Inferior parietal cortex (tissue), 1 donor: ENCODE data around the gene DUSP10.

ENCODE experiments used
- DNase-seq: peaks from one replicate; pipeline ENCODE4 v3.0.0-alpha.2; 2016; ENCODE audit errors: extremely low spot score

Gene DUSP10

DNA sequence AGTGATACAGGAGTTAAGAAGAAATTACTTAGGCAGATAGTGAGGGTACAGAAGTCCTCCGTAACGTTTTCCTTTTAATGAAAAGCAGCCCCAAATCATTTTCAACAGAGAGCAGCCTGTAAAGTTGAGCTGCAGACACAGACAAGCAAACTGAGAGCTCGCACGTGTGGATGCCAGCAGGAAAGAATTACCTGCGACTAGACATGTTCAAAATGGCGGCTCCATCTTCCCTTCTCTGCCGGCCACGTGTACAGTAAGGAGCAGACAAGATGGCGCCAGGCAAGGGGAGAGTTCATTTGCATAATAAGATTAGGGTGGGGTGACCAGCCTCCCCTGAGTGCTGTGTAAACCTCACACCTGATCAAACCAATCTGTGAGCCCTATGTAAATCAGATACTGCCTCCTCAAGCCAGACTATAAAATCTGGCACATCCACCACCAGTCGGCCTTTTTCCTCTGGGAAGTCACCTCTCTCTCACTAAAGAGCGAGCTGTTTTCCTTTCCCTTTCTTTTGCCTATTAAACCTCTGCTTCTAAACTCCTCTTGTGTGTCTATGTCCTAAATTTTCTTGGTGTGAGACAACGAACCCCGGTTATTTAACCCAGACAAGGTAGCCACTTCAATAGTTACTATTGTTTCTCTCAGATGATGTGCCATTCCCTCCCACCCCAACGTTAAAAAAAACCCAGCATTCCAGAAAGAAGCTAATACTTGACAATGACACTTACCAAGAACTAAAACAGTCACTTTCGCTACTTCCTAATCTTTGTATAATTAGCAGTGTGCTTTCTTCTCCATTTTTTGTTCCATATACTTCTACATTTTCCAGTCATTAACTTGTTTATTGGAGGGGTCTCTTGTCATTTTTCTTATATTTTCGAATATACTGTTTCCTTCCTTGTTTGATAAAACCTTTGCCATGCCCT, 27.4 kb downstream of the DUSP10 start:
- DNase-seq: no peak

DNA sequence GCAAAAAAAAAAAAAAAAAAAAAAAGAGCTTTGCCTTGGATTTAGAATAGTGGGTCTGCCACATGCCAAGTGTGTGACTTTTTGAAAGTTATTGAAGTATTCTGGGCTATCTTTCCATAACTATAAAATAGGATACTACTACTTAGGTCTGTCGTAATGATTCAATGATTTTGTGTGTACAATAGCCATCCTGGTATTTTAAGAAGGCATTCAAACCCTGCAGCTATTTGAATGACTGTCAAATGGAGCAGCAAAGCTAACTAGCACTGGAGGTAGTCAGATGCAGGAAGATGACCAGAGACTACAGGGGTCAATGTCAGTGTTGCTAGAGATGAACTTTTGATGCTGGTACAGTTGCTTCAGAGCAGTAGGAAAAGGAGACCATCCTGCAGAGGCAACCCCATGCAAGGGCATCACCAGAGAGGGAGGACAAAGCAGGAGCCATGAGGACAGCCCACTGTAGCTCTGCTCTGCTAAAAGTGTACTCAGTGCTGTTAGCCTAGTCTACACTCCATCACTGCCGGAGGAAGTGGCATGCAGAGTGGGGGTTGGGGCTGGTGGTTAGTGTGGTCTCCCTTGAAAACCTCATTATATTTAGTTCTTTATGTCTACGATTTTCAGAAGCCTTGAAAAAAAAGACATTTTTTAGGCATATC, 29.0 kb downstream of the DUSP10 start:
- no peak for DNase-seq

DNA sequence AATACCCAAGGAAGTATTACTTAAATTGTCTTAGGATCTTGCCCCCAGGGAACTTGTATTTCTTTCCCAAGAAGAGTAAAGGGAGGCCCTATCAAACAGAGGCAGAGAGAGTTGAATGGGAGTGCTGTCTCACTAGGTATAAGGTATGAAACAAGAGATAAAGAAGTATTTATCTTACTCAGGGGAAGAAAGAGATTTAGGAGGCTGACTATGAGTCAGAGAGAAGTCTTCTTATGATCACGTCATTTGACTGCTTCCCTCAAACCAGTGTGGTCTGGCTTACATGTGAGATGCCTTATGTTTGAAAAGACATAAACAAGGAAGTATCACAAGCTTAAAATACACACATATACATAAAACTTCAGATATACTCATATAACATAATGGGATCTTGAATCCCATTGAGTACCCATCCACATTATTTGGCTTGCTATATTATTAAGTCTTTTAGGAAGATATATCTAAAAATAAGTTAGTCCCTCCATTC, 29.6 kb downstream of the DUSP10 start:
- DNase-seq: no peak

DNA sequence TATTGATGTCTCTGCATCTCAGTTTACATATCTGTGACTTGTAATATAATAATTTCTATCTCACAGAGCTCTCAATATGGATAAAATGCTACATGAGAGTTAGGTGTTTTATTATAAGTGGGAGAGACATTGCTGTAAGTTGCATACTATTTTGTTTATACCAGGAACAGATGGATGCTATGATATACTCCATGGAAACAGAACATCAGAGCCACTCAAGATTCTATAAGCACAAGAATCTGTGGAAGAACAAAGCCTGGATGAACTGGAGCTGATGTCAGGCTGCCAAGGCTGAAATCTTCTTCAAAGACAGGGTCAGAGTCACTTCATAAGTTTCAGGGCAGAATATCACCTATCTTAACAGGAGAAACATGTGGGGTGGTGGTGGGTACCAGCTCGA, 30.2 kb downstream of the DUSP10 start:
- DNase-seq: no peak

DNA sequence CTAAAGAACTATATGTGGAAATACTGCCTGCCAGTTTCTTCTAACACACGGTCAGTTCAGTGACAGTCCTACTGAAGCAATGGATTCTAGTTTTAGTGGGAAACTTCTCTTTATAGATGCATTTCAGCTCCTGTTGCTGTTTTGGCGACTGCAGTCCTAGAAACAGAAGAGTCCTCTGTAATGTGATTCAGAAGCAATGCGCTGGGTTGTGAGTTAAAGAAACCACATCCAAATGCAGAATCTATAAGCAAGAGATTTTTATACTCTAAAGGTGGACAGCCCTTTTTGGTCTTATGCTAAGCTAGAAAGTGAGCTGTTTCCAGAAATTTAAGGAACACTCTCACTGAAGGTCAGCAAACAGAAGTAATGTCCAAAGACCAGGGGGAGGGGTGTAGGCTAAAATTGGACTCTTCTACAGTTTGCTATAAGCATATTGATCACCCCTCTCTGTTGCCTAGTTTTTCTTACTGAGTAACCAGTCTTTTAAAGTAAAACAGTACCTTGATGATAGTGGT, 30.8 kb downstream of the DUSP10 start:
- DNase-seq: no peak

DNA sequence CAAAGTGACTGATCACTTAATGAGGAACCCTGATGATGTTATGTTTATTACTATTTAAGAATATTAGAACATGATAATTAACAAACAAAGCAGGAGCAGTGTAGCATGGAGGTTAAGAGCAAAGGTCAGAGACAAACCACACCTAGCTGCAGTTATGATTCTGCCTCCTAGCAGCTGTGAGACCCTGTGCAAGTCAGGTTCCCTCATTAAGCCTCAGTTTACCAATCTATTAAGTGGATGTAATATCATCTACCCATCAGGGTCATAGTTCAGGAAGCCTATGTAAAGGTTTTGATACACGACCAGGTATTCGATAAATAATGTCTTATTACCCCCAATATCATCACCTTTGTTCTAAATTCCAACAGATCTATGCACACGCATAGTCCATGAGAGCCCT, 32.0 kb downstream of the DUSP10 start:
- DNase-seq: no peak

DNA sequence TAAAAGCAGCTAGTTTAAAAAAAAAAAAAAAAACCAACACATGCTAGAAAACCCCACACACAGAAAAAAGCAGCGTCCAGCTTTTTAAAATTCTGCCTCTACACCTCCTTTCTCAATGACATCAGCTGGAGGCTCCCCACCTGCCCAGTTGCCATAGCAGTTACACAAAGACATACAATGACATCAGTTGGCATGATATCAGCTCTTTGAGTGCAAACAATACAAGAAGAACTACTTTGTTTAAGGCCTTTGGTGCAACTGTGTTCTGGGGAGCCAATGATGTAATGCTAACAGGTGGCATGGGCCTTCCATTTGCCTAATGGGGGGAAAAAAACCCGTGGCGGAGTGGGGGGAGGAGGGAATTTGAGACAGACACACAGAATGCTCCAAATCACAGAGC, 32.9 kb downstream of the DUSP10 start:
- DNase-seq: peak; percentile 86

DNA sequence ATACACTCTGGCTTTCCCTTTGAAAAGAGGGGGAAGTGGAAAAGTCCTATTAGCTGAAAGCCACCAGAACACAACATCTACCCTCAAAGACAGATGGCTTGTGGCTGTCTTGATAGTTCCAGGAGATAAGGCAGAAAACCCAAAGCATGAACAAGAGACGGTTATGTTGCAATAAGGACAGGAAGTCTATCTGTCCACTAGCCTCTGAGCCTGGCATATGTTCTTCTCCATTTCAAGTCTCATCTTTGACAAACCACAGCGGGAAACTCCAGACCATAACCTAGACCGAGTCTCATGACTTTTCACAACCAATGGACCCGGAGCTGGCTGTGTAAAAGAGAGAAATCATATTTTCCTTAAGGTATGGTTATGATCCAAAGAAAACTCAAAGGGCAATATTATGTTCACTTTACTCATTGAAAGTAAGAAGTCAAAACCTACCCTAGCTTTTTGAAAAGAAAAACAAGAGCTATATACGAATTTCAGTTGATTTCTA, 33.8 kb downstream of the DUSP10 start:
- DNase-seq: peak; percentile 76

DNA sequence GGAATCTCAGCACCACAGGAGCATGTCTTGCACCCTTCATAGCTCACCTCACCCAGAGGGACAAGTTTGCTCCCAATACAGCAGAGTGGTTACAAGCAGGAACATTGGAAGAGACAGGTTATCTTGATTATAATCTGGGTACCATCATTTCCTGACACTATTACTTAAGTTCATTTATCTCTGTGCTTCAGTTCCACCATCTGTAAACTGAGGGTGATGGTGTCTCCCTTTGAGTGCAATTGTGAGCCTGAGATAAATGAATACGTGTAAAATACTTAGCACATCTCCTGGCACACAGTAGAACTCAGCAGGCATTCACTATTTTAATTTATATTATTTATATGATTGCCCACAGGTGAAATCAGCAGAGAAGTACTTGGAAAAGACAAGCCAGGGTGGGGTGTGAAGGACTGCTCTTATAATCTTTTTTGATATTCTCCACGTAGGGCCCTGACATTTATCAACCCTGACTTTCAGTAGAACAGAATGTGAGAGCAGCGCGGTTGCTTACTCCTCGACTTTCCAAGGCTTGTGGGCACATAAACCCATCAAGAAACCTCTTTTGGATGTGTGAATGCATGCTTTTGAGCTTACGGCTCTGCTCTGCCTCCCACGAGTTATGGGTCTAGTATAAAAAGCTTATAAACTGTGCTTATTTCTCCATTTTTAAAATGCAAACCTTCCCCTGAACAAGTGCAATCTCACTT, 34.9 kb downstream of the DUSP10 start:
- DNase-seq: no peak

DNA sequence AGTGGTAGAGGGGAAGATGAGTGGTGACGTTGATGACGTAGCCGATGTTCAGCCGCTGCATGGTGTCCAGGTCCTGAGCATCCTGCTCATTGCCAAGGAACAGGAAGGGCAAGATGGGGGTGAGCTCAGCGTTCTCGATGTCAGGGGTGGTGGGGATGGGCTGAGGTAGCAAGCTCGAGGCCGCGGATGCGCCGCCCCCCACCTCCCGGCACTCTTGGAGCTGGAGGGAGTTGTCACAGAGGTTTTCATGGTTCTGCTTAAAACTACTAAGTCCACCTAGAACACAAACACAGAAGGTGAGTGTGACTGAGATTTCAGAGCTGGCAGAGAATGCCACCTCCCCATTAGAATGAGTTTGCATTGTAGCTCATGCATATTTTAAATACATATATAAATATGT, 35.7 kb downstream of the DUSP10 start:
- no peak for DNase-seq

DNA sequence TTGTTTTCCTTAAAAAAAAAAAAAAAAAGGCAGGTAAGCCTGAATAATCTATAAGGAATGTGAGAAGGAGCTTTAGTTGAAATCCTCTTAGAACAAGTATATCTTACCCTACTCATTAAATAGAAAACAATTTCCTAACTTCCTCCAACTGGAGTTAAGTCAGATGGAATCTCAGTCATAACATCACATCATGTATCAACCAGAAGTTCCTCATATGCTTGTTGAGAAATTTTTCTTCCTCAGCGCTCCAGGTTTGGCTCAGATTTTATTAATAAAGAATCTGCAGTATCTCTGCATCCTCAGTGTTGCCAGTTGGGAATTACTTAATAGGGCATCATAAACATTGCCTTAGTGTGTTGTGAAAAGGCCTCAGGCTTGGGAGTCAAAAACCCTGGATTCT, 37.6 kb downstream of the DUSP10 start:
- no peak for DNase-seq

DNA sequence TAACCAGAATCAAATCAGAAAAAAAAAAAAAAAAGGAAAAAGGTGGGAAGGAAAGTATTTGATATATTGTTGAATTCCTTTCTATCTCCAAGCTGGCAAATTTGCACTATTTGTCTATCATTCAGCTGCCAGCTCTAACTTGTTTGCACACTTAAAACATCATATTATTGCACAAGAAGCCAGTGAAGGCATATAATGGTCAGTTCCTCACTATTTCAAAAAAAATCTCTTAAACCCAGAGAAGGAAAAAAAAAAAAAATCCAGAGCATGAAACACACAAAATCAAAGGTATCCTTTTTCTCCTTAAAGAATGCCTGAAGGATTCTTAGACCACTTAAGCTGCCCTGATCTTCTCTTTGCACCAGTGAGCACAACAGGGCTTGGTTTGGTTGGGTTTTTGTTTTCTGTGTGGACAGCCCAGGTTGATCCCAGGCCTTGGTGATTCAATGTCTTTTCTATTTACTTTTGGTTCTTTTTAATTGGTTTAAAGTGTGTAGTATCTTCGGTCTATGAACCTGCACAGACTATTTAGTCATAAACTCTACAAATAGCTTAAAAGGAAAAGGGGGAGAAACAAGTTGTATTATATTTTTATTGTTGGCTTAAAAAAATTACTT, 40.2 kb downstream of the DUSP10 start:
- DNase-seq: no peak

DNA sequence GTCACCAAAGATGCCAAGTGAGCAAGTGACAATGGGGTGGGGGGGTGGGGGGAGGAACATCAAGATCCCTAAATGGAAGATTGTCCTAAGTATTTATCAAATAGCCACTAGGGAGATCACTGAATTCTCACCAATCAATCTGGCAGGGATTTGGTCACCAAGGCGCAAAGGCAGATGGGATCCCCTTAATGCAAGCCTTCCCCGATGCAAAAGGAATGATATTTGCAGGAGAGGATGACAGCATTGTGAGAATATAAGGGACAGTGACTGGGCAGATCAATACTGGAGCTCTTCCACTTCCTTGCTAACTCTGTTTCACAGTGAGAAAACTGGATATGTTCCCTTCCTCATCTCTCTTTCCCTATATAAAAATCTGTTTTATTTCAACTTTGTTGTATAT, 40.9 kb downstream of the DUSP10 start:
- DNase-seq: no peak

DNA sequence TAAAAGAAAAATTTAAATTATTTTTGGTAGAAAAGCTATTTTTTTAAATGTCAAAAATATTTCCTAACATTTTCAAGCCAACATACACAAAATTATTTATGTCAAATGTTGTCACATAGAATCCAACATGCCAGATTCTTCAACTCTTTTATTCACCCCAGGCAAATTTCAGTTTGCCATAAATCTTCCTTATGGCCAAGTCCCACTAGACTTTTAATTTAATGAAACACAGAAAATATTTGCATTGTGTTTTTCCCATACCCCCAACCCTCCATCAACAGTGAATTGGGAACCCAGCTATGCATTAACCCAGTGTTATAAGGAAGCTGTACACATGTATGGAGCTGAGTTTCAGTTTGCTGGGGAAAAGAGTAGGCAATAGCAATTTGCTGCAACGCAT, 41.4 kb downstream of the DUSP10 start:
- no peak for DNase-seq

DNA sequence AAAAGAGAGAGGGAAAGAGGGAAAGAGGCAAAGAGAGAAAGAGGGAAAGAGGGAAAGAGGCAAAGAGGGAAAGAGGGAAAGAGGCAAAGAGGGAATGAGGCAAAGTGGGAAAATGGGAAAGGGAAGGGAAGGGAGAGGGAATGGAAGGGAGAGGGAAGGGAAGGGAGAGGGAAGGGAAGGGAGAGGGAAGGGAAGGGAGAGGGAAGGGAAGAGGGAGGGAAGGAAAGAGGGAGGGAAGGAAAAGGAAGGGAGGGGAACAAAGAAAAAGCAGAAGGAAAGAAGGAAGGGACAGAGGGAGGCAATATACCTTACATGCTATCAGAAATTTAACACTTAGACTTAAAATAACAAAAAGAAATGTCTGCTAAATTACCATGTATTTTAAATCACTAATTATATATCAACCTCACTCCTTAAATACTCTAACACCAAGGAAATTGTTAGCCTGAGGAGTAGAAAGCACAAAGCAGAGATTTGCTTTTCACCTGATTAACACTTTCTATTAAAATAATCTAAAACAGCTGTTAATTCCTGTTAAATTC, 41.8 kb downstream of the DUSP10 start:
- no peak for DNase-seq

DNA sequence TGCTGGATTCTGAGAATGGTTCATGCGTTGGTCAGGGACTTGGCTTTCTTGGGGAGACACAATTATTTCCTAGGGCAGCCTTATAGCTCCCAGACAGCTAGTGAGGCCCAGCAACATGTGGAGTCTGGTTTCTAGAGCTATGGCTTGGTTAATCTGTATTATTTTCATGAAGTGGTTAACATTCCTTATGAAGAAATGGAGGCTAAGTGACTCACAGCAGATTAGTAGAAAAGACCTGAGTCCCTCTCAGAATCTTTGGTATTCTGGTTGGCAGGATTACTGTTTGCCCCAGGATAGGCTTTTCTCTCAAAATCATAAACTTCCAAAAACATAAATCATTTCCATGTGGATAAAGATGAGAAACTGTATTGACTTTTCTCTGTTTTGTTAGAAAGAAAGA, 42.3 kb downstream of the DUSP10 start:
- DNase-seq: no peak

DNA sequence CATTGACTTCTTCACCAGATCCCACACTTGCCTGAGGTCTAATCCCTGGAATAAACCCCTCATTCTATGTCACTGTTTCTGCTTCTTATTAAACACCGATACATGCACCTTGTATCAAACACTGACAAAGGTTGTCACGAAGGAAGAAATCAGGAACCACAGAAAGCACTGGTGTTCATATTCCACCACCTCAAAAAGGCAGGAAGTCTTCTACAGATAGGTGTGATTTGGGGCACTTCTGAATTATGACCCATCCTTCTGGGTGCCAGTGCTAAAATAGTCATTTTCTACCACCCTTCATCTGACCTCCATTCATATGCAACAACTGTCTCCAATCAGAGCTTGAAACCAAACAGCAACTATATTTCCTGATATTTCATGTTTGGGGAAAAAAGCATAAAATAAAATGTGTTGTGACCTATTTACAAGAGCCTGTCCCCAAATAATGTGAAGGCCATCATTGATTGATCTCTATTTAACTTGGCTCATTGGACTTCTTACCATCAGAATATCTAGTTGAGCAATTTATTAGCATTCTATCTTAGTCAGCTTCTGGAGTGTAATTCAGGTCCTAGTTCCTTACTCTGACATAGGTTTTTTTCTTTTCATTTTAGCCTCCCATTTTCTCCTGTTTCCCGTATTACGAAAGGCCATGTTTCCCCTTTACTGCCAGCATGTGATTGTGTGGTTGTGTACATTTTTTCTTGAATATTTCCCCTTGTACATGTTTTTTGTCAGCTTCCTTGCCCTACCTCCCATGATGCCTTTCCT, 43.1 kb downstream of the DUSP10 start:
- DNase-seq: no peak

DNA sequence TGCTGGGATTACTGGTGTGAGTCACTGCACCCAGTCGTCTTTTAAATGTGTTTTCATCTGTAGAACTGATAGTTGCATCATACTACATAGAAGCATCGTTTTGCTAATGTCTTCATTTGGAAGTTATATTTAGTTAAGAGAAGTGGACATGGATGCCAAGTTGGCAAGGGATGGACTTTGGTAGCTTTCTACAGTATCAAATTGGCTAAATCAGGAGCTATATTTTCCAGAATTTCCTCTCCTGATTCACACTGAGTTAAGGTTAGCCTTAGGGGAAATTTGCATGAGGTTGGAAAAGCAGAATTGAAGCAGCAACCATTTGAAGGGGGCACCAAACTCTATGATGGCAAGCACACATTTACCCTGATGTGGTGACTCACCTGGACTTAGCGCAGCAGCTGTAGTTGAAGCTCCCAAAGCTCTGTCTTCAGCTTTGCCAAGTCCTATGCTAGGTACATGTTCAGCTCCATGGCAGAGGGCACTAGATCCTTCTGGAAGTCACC, 43.9 kb downstream of the DUSP10 start:
- no peak for DNase-seq

DNA sequence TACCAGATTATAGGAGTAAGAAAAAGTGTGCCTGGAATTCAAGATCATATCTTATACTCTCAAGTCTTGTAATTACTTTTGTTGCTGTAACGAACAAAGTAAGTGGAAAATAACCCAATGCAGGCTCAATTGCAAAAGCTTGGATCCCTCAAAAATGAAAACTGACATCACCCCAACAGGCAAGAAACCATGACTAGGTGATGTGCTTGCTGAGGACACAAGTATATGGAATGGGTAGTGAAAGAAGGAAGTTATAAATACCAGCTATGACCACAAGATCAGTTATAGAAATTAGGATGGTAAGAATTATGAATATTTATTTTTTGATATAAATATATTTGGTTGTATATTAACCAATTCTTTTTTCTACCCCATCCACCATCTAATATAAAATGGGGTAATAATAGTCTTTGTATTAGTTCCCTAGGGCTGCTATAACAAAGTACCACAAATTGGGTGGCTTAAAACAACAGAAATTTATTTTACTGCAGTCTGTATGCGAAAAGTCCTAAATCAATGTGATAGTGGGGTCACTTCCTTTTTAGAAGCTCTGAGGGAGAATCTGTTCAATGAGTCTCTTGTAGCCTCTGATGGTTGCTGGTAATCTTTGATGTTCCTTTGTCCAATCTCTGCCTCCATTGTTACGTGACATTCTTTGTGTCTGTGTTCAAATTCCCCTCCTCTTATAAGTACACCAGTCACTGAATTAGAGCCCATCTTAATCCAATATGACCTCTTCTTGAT, 45.0 kb downstream of the DUSP10 start:
- DNase-seq: no peak

DNA sequence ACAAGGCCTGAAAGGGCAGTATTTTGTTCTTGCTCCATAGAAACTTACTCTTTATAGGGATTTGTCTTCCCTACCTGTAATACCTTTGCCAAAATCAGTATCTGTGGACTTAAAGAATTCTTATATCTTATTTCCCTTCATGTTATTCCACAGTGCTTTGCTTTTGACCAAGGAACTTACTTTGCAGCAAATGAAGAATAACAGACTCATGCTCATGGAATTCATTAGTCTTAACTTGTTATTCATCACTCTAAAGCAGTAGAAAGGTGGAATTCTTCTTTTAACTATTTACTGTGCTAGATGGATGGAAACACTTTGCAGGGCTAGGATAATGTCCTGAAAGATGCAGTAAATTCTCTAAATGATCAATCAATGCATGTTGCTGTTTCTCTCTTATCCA, 45.9 kb downstream of the DUSP10 start:
- DNase-seq: no peak
